GM12878 (cell line): ENCODE data around the gene FAM241A. TPM values are rescaled to one million over a fixed set of nuclear protein-coding genes. Genes with fewer than 3 reads are reported as not detected.

Experiments used
- ATAC-seq: fragments of 200-7000 bp; cut with Tn5 transposase; 3 replicates; pipeline ENCODE4 v1.9.1; 2020; ENCODE audit warnings: mild to moderate bottlenecking, moderate library complexity
- BruUV-seq: library from RNA; stranded (reverse); fragments of 400-500 nt; replicated peaks from 2 replicates; lab custom pipeline; 2021; lab: Mats Ljungman, UMichigan
- CTCF ChIA-PET: fragments of 300-600 bp; sonication (Branson Sonifier 250); formaldehyde crosslinking; extraction: SDS; loops from one replicate; lab custom pipeline; 2021; ENCODE audit warnings: inconsistent platforms; lab: Yijun Ruan, JAX
- POLR2A ChIA-PET: fragments of 350-600 bp; formaldehyde crosslinking; extraction: SDS; loops from one replicate; lab custom pipeline; 2021; ENCODE audit warnings: inconsistent platforms; lab: Charles Lee
- RAD21 ChIA-PET: fragments of 300-600 bp; sonication (Branson Sonifier 250); formaldehyde crosslinking; loops from one replicate; lab custom pipeline; 2023; ENCODE audit warnings: antibody characterized with exemption; ENCODE audit not compliant: unreplicated experiment; lab: Charles Lee
- SMC1A ChIA-PET: fragments of 300-600 bp; sonication (Branson Sonifier 250); formaldehyde crosslinking; loops from one replicate; lab custom pipeline; 2023; ENCODE audit not compliant: unreplicated experiment, uncharacterized antibody; lab: Charles Lee
- DNase-seq: peaks from one replicate; pipeline ENCODE4 v3.0.0-alpha.2; 2011; ENCODE audit warnings: low read depth, low spot score
- FAIRE-seq: peaks from 3 replicates; lab custom pipeline; 2011; peaks lifted over from hg19 to GRCh38; lab: Jason Lieb, UNC
- H2AFZ ChIP-seq: 2 replicates; pipeline ENCODE4 v1.6.0; 2011; ENCODE audit warnings: low read depth, low read length, control low read depth; ENCODE audit not compliant: control insufficient read depth
- H3K27ac ChIP-seq: 2 replicates; pipeline ENCODE4 v1.5.1; 2011; ENCODE audit warnings: control low read depth; ENCODE audit not compliant: control insufficient read depth, insufficient read depth
- H3K27me3 ChIP-seq, 2 experiments: replicated peaks in 1 of 2; 2 replicates each; pipeline versions ENCODE4 v1.6.0 to v1.6.1; 2011; ENCODE audit warnings: low read length in 1 of 2; ENCODE audit not compliant: control insufficient read depth in 2 of 2, insufficient read depth in 2 of 2
- H3K36me3 ChIP-seq, 2 experiments: 2 replicates each; pipeline ENCODE4 v1.5.1; 2011; ENCODE audit warnings: low read length in 1 of 2; ENCODE audit not compliant: control insufficient read depth in 2 of 2, insufficient read depth in 2 of 2
- H3K4me1 ChIP-seq: 2 replicates; pipeline ENCODE4 v1.6.1; 2011; ENCODE audit warnings: mild to moderate bottlenecking, low read length, moderate library complexity, mixed read lengths; ENCODE audit not compliant: control insufficient read depth, insufficient read depth
- H3K4me2 ChIP-seq: 2 replicates; pipeline ENCODE4 v1.6.0; 2011; ENCODE audit warnings: control low read depth; ENCODE audit not compliant: control insufficient read depth, insufficient read depth
- H3K4me3 ChIP-seq: fragments of 200-600 bp; sonication (generic); 2 replicates; pipeline ENCODE4 v1.5.1; 2016
- H3K79me2 ChIP-seq: 2 replicates; pipeline ENCODE4 v1.6.0; 2011; ENCODE audit warnings: low read length; ENCODE audit not compliant: control insufficient read depth, insufficient read depth
- H3K9ac ChIP-seq: 2 replicates; pipeline ENCODE4 v1.8.0; 2011; ENCODE audit warnings: low read length, control low read depth, mixed read lengths; ENCODE audit not compliant: control insufficient read depth, insufficient read depth
- H3K9me3 ChIP-seq: replicated peaks from 3 replicates; pipeline ENCODE4 v1.5.1; 2011; ENCODE audit warnings: mild to moderate bottlenecking, low read length; ENCODE audit not compliant: control insufficient read depth, insufficient read depth
- H4K20me1 ChIP-seq: 2 replicates; pipeline ENCODE4 v1.6.0; 2011; ENCODE audit not compliant: control insufficient read depth, insufficient read depth
- HCFC1 ChIP-seq: fragments of 150-350 bp; IDR thresholded peaks from 2 replicates; pipeline ENCODE4 v1.6.1; 2014; ENCODE audit warnings: low read length
- MTA2 ChIP-seq: fragments of 450-650 bp; IDR thresholded peaks from 2 replicates; pipeline ENCODE4 v1.6.1; 2016; ENCODE audit warnings: low read depth, mild to moderate bottlenecking, moderate library complexity
- SIN3A ChIP-seq: IDR thresholded peaks from 2 replicates; pipeline ENCODE4 v1.6.1; 2012; ENCODE audit warnings: low read depth, low read length, improper control_type of control experiment
- WGBS: methylation state at CpG from one replicate; pipeline ENCODE4 v1.1.6; 2016; ENCODE audit warnings: low lambda C conversion rate; ENCODE audit not compliant: insufficient replicate concordance, insufficient coverage; ENCODE audit errors: missing lambda C conversion rate; 5-methylcytosine and 5-hydroxymethylcytosine counted together
- in situ Hi-C: fragments of 300-500 bp; cut with MboI; formaldehyde crosslinking; loops from 9 replicates; pipeline ENCODE4 v1.14.3; 2018; ENCODE audit warnings: mixed read lengths
- intact Hi-C: fragments of 100-400 bp; cut with micrococcal nuclease; formaldehyde crosslinking; loops from one replicate; pipeline ENCODE4 v1.14.2; 2022; ENCODE audit not compliant: unreplicated experiment
- polyA plus RNA-seq, 11 experiments: library from polyadenylated mRNA; depleted of rRNA in 4 of 11; unstranded in 6 of 11; stranded (reverse) in 5 of 11; fragments of >200 nt; fragmentation: Nextera tagmentation in 4 of 11; fragmentation: Illumina TruSeq in 1 of 11; extraction: Ambion mirVana in 4 of 11; extraction: Trizol in 1 of 11; gene quantifications; 1 replicate in 1 of 11; 2 replicates in 10 of 11; pipeline versions ENCODE4 v1.2.1 to v1.2.3, GENCODE V29; 2011 to 2016; ENCODE audit warnings: inconsistent platforms in 2 of 11, missing spikeins in 2 of 11, low read depth in 1 of 11
- total RNA-seq, 4 experiments: library from RNA; depleted of rRNA in 3 of 4; stranded (reverse); fragments of >200 nt in 3 of 4; fragmentation: Illumina TruSeq in 1 of 4; extraction: Trizol in 1 of 4; gene quantifications; 2 replicates each; pipeline versions ENCODE4 v1.2.1 to v1.2.3, GENCODE V29; 2013 to 2021
- TF ChIP-seq, protein P1 (sequence below): IDR thresholded peaks from 2 replicates; pipeline ENCODE4 v1.6.1; 2012; ENCODE audit warnings: low read depth, low read length, improper control_type of control experiment

The FAM241A gene
- total and polyA plus RNA-seq, 10 of the 15 experiments (the other 5 are each of a cell fraction or from before 2014, with no cell fraction given) = 0.20 to 7.5 (median 2.4) TPM

- intact Hi-C loops (loop anchor here (5.0 kb wide), 1 partner anchor 42 kb away; no protein-coding TSS in a partner anchor), in situ Hi-C loops (no loop called here)
- Histone ChIP-seq H4K20me1 (no peaks in the 10 kb centered on the region), H3K79me2 (no peaks in the 10 kb centered on the region; the same call in 1 of the 2 replicates), H3K4me1 (peaks cover 5% of the 10 kb centered on the region; the same call in 1 of the 2 replicates), H3K4me2 (peak overlapping the region; percentile 47), H2AFZ (peak overlapping the region; percentile 10), H3K27ac (no peak overlapping the region), H3K9me3 (no peaks in the 10 kb centered on the region), H3K9ac (no peak overlapping the region), H3K36me3 (no peaks in the 10 kb centered on the region), H3K27me3 (peaks cover 0 to 2% of the 10 kb centered on the region in 2 experiments; a peak in 2 of 4 replicates), H3K4me3 (no peak overlapping the region; the same call in 1 of the 2 replicates)
- FAIRE-seq = no peak
- no TSS peak for BruUV-seq
- TF ChIP-seq SIN3A (no peak), MTA2 (no peak), HCFC1 (no peak)
- TF ChIP-seq, protein P1, sequence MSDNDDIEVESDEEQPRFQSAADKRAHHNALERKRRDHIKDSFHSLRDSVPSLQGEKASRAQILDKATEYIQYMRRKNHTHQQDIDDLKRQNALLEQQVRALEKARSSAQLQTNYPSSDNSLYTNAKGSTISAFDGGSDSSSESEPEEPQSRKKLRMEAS = no peak
- RAD21 ChIA-PET = no interaction called here
- WGBS = 77% methylated on average over 18 of the region's 20 CpGs
- CTCF ChIA-PET = no interaction called here
- ATAC-seq = no peak
- POLR2A ChIA-PET = no interaction called here
- DNase-seq = peak; percentile 16
- SMC1A ChIA-PET = no interaction called here
Observed at GRCh38 chr4:112144546-112145325, 518 bp upstream of the FAM241A start.
